K562 (cell line): Measurements from ENCODE around the gene CNOT6. TPM values are rescaled to one million over a fixed set of nuclear protein-coding genes. Genes with fewer than 3 reads are reported as not detected.
A peak's percentile ranks its signal among the peaks of the same experiment; 100 is the strongest.

Experiments
- ATAC-seq: fragments of 200-7000 bp; cut with Tn5 transposase; 3 replicates; pipeline ENCODE4 v1.9.1; 2020; ENCODE audit warnings: moderate library complexity
- BruUV-seq: library from RNA; stranded (reverse); fragments of 400-500 nt; replicated peaks from 2 replicates; lab custom pipeline; 2021; lab: Mats Ljungman, UMichigan
- CTCF ChIA-PET: fragments of 300-600 bp; formaldehyde crosslinking; extraction: SDS; loops from one replicate; lab custom pipeline; 2021; ENCODE audit warnings: low intra/inter-chr PET ratio; lab: Yijun Ruan, JAX
- POLR2A ChIA-PET: fragments of 300-600, 350-650 bp; sonication (Branson Sonifier 250); formaldehyde crosslinking; extraction: SDS; loops from one replicate; lab custom pipeline; 2021; ENCODE audit warnings: antibody characterized with exemption, inconsistent platforms; lab: Yijun Ruan, JAX
- DNase-seq, 4 experiments: peaks; one replicate each; pipeline versions ENCODE4 v3.0.0 to v3.0.0-alpha.2; 2011 to 2018; ENCODE audit warnings: low spot score in 3 of 4, mixed read lengths in 3 of 4; ENCODE audit errors: extremely low read depth in 1 of 4
- FAIRE-seq: peaks from 2 replicates; lab custom pipeline; 2011; peaks lifted over from hg19 to GRCh38; lab: Jason Lieb, UNC
- H2AFZ ChIP-seq: 2 replicates; pipeline ENCODE4 v1.6.0; 2011; ENCODE audit warnings: low read depth, low read length, control low read depth, inconsistent platforms
- H3K27ac ChIP-seq: fragments of 200-600 bp; 3 replicates; pipeline ENCODE4 v1.8.0; 2011; ENCODE audit warnings: low read depth, mild to moderate bottlenecking, control low read depth, inconsistent platforms, low read length, moderate library complexity, mixed read lengths; ENCODE audit errors: extremely low read depth
- H3K27me3 ChIP-seq, 2 experiments: fragments of 300-600 bp in 1 of 2; 2 replicates in 1 of 2; 3 replicates in 1 of 2; pipeline versions ENCODE4 v1.6.0 to v1.8.0; 2011; ENCODE audit warnings: inconsistent platforms in 2 of 2, low read length in 2 of 2, mild to moderate bottlenecking in 1 of 2, mixed read lengths in 1 of 2, moderate library complexity in 1 of 2; ENCODE audit not compliant: control insufficient read depth in 2 of 2, insufficient read depth in 2 of 2
- H3K36me3 ChIP-seq: fragments of 300-600 bp; 3 replicates; pipeline ENCODE4 v1.8.0; 2011; ENCODE audit warnings: mild to moderate bottlenecking, low read length, inconsistent platforms; ENCODE audit not compliant: control insufficient read depth, insufficient read depth
- H3K4me1 ChIP-seq, 2 experiments: fragments of 200-600 bp in 1 of 2; replicated peaks in 1 of 2; 2 replicates in 1 of 2; 3 replicates in 1 of 2; pipeline versions ENCODE4 v1.5.1 to v1.8.0; 2011; ENCODE audit warnings: inconsistent platforms in 2 of 2, low read length in 2 of 2, mild to moderate bottlenecking in 1 of 2, mixed read lengths in 1 of 2, moderate library complexity in 1 of 2; ENCODE audit not compliant: control insufficient read depth in 2 of 2, insufficient read depth in 2 of 2
- H3K4me2 ChIP-seq: 2 replicates; pipeline ENCODE4 v1.6.1; 2011; ENCODE audit warnings: low read length, control low read depth, inconsistent platforms, mixed read lengths; ENCODE audit not compliant: insufficient read depth
- H3K4me3 ChIP-seq: fragments of 200-600 bp; sonication (generic), shearing (Covaris generic); 2 replicates; pipeline ENCODE4 v1.5.1; 2016; ENCODE audit warnings: control low read depth, inconsistent platforms
- H3K79me2 ChIP-seq: fragments of 200-600 bp; 3 replicates; pipeline ENCODE4 v1.8.0; 2011; ENCODE audit warnings: low read length, inconsistent platforms; ENCODE audit not compliant: control insufficient read depth, insufficient read depth
- H3K9ac ChIP-seq, 2 experiments: 2 replicates each; pipeline versions ENCODE4 v1.6.0 to v1.6.1; 2011; ENCODE audit warnings: low read depth in 2 of 2, low read length in 2 of 2, control low read depth in 1 of 2, inconsistent platforms in 1 of 2, mild to moderate bottlenecking in 1 of 2, mixed read lengths in 1 of 2; ENCODE audit not compliant: insufficient read depth in 1 of 2
- H3K9me1 ChIP-seq: one replicate; pipeline ENCODE4 v1.6.0; 2011; ENCODE audit warnings: inconsistent platforms, mild to moderate bottlenecking, low read length, moderate library complexity; ENCODE audit not compliant: control insufficient read depth, insufficient read depth
- H3K9me3 ChIP-seq: replicated peaks from 2 replicates; pipeline ENCODE4 v1.5.1; 2011; ENCODE audit warnings: low read depth, low read length, inconsistent platforms; ENCODE audit not compliant: control insufficient read depth, insufficient read depth
- H4K20me1 ChIP-seq: replicated peaks from 2 replicates; pipeline ENCODE4 v1.6.1; 2011; ENCODE audit warnings: low read length, inconsistent platforms, mixed read lengths; ENCODE audit not compliant: control insufficient read depth, insufficient read depth
- HNRNPH1 ChIP-seq: fragments of 200-400 bp; formaldehyde crosslinking; optimal IDR thresholded peaks from 2 replicates; pipeline ENCODE3; 2017; ENCODE audit warnings: low read depth, mild to moderate bottlenecking, low read length, moderate library complexity
- NFIC ChIP-seq: fragments of 450-650 bp; IDR thresholded peaks from 2 replicates; pipeline ENCODE4 v1.6.1; 2017; ENCODE audit warnings: mild to moderate bottlenecking, inconsistent platforms
- SIX5 ChIP-seq, 2 experiments: IDR thresholded peaks; 2 replicates each; pipeline ENCODE4 v1.6.1; 2011; ENCODE audit warnings: low read length in 2 of 2, borderline replicate concordance in 1 of 2, low read depth in 1 of 2, mild to moderate bottlenecking in 1 of 2, moderate library complexity in 1 of 2; ENCODE audit not compliant: insufficient read depth in 1 of 2
- TEAD1 ChIP-seq, 2 experiments: fragments of 450-650 bp in 1 of 2; sonication (generic) in 1 of 2; formaldehyde crosslinking; IDR thresholded peaks; 2 replicates each; pipeline versions ENCODE4 v1.4.0 to v1.8.0; 2020 to 2022; ENCODE audit warnings: mild to moderate bottlenecking in 2 of 2, missing genetic modification reagents in 1 of 2
- WGBS: fragments of 100-300 bp; shearing (Covaris generic); methylation state at CpG from one replicate; pipeline ENCODE4 v1.1.6; 2016; ENCODE audit warnings: low coverage, mixed read lengths; ENCODE audit not compliant: insufficient coverage; ENCODE audit errors: missing lambda C conversion rate; 5-methylcytosine and 5-hydroxymethylcytosine counted together
- in situ Hi-C: fragments of 300-500 bp; cut with MboI; formaldehyde crosslinking; loops from 4 replicates; pipeline ENCODE4 v1.15.0; 2018; ENCODE audit warnings: inconsistent platforms, mixed read lengths
- intact Hi-C: fragments of 100-400 bp; cut with micrococcal nuclease; formaldehyde crosslinking; loops from 2 replicates; pipeline ENCODE4 v1.14.2; 2022
- polyA plus RNA-seq, 8 experiments: library from polyadenylated mRNA; depleted of rRNA in 4 of 8; stranded (reverse) in 5 of 8; unstranded in 3 of 8; fragments of >200 nt; fragmentation: Nextera tagmentation in 2 of 8; fragmentation: Illumina TruSeq in 1 of 8; extraction: Ambion mirVana in 2 of 8; extraction: Trizol in 1 of 8; gene quantifications; 2 replicates each; pipeline versions ENCODE4 v1.2.1 to v1.2.3, GENCODE V29; 2011 to 2014; ENCODE audit warnings: inconsistent platforms in 1 of 8, missing spikeins in 1 of 8
- total RNA-seq, 7 experiments: library from RNA; depleted of rRNA in 6 of 7; stranded (reverse); fragments of >200 nt in 6 of 7; fragmentation: Illumina TruSeq in 2 of 7; extraction: Trizol in 2 of 7; gene quantifications; 2 replicates each; pipeline versions ENCODE4 v1.2.1 to v1.2.3, GENCODE V29; 2011 to 2021; ENCODE audit warnings: low replicate concordance in 1 of 7
- TF ChIP-seq, protein P1 (sequence below), 3 experiments: fragments of 200-800 bp in 1 of 3; sonication (Bioruptor generic) in 1 of 3; sonication (generic) in 1 of 3; formaldehyde crosslinking in 1 of 3; IDR thresholded peaks; 2 replicates each; pipeline versions ENCODE4 v1.6.1 to v1.8.0; 2016 to 2022; ENCODE audit warnings: mild to moderate bottlenecking in 2 of 3, missing compliant biosample characterization in 2 of 3, missing genetic modification characterization in 2 of 3, missing genetic modification reagents in 1 of 3

The CNOT6 gene
- total and polyA plus RNA-seq, 9 of the 15 experiments (the other 6 are each of a cell fraction or from before 2014, with no cell fraction given) = 4.9 to 32.4 (median 14.0) TPM

DNA sequence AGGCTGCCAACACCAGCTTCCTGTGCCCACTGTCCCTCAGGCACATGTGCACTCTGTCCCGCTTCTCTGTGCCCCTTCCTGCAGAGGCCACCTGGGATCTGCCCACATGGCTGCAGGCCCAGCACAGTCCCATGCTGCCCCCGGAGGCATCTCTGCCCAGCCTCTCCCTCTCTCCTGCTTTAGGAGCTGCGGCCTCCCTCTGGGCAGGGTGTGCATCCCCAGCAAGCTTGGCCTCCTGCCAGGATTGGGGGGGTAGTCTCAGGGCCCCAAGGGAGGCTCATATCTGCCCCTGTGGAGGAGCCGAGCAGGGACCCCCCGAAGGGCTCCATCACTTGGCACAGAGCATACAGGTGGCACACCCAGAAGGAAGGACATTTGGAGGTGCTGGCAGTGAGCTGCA lies 130.4 kb downstream of the CNOT6 start:
- Histone ChIP-seq H3K4me2 (no peak overlapping the region), H3K27ac (no peak overlapping the region), H3K9me1 (no peaks in the 10 kb centered on the region), H4K20me1 (peaks cover 3% of the 10 kb centered on the region; the same call in 1 of the 2 replicates), H3K9me3 (no peaks in the 10 kb centered on the region), H3K27me3 (peaks cover 13 to 67% of the 10 kb centered on the region in 2 experiments), H2AFZ (no peak overlapping the region), H3K9ac (no peak overlapping the region), H3K4me1 (peaks cover 0 to 51% of the 10 kb centered on the region in 2 experiments; a peak in 2 of 5 replicates), H3K36me3 (no peaks in the 10 kb centered on the region), H3K79me2 (no peaks in the 10 kb centered on the region), H3K4me3 (no peak overlapping the region)
- TF ChIP-seq NFIC (peak; percentile 89), SIX5 (IDR thresholded peaks at IDR 0.05; ENCODE audit: borderline replicate concordance in 1 of 2, insufficient read depth in 1 of 2, low read depth in 1 of 2, low read length in 2 of 2) (no peak), TEAD1 (CRISPR knock-in tag; IDR thresholded peaks at IDR 0.05) (no peak), HNRNPH1 (no peak)
- TF ChIP-seq, protein P1, sequence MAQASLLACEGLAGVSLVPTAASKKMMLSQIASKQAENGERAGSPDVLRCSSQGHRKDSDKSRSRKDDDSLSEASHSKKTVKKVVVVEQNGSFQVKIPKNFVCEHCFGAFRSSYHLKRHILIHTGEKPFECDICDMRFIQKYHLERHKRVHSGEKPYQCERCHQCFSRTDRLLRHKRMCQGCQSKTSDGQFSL (CRISPR knock-in tag; IDR thresholded peaks at IDR 0.05) = peak; percentile 47; the same call in 1 of the 2 replicates
- TF ChIP-seq, protein P1 (tag; IDR thresholded peaks at IDR 0.05) = 0 out of 4 replicates have a peak, but pooled peaks of 1 of the 2 experiments have one; percentile 26
- in situ Hi-C loops = no loop called here
- no peak for FAIRE-seq
- POLR2A ChIA-PET = no interaction called here
- intact Hi-C loops = no loop called here
- CTCF ChIA-PET = no interaction called here
- 0 out of 3 replicates have a peak, but pooled peaks have one; percentile 7 for ATAC-seq
- no peak for DNase-seq
- WGBS = 30% methylated on average over 5 of the region's 5 CpGs
- BruUV-seq = no TSS peak
